Erythroblast (primary cell): Measurements from ENCODE around the gene HLA-DMB.

ENCODE experiments used
- DNase-seq, 2 experiments: peaks; one replicate each; lab custom pipeline; 2025; lab: John Stamatoyannopoulos, UW
- GATA1 ChIP-seq: IDR thresholded peaks from 2 replicates; pipeline ENCODE4 v1.6.1; 2011; ENCODE audit warnings: low read depth, mild to moderate bottlenecking, control low read depth, low read length, moderate library complexity
- POLR2A ChIP-seq: IDR thresholded peaks from 2 replicates; pipeline ENCODE4 v1.6.1; 2011; ENCODE audit warnings: mild to moderate bottlenecking, low read length

The HLA-DMB gene

GRCh38 chr6:32940656-32941213 is at the start of gene HLA-DMB:
HLA-DMB (minus strand) TSS chr6:32941028; CDS start chr6:32940807, 221 bp downstream.
- TF ChIP-seq GATA1 = no peak
- no peak for TF ChIP-seq POLR2A
- DNase-seq = peak; percentile 22 to 59

- TF ChIP-seq POLR2A (no peak), GATA1 (no peak)
- DNase-seq = no peak
Observed at GRCh38 chr6:32989368-32989767, 48.5 kb upstream of the HLA-DMB start.

- no peak for TF ChIP-seq GATA1
- TF ChIP-seq POLR2A = no peak
Observed at GRCh38 chr6:32984622-32985389, 44.0 kb upstream of the HLA-DMB start.

GRCh38 chr6:32983964-32984621 is 43.3 kb upstream of the HLA-DMB start:
- no peak for TF ChIP-seq GATA1
- TF ChIP-seq POLR2A = no peak
- peak; percentile 67 to 78 for DNase-seq

More at GRCh38 chr6:32984622-32985389, 44.0 kb upstream of the HLA-DMB start:
- peak; percentile 86 to 92 for DNase-seq

GRCh38 chr6:32983493-32983848 is 42.6 kb upstream of the HLA-DMB start:
- DNase-seq = no peak
- TF ChIP-seq POLR2A = no peak
- TF ChIP-seq GATA1 = no peak

- TF ChIP-seq GATA1 = no peak
- TF ChIP-seq POLR2A = no peak
- DNase-seq = peak in 1 of 2 experiments; percentile 43
Observed at GRCh38 chr6:32982702-32983492, 42.1 kb upstream of the HLA-DMB start.

GRCh38 chr6:32982084-32982701 is 41.4 kb upstream of the HLA-DMB start:
- TF ChIP-seq GATA1 (no peak), POLR2A (peak; percentile 11)
- DNase-seq = no peak

- no peak for DNase-seq
- TF ChIP-seq GATA1 = no peak
Observed at GRCh38 chr6:32980488-32981038, 39.7 kb upstream of the HLA-DMB start.

GRCh38 chr6:32979720-32980487 is 39.1 kb upstream of the HLA-DMB start:
- DNase-seq = no peak
- TF ChIP-seq GATA1 = no peak
- no peak for TF ChIP-seq POLR2A

GRCh38 chr6:32977953-32978324 is 37.1 kb upstream of the HLA-DMB start:
- no peak for TF ChIP-seq GATA1
- no peak for TF ChIP-seq POLR2A
- no peak for DNase-seq

- no peak for DNase-seq
- TF ChIP-seq POLR2A (no peak), GATA1 (no peak)
Observed at GRCh38 chr6:32977272-32977952, 36.6 kb upstream of the HLA-DMB start.
